ENCODE results near the gene GPR17.

Gene GPR17

DNA sequence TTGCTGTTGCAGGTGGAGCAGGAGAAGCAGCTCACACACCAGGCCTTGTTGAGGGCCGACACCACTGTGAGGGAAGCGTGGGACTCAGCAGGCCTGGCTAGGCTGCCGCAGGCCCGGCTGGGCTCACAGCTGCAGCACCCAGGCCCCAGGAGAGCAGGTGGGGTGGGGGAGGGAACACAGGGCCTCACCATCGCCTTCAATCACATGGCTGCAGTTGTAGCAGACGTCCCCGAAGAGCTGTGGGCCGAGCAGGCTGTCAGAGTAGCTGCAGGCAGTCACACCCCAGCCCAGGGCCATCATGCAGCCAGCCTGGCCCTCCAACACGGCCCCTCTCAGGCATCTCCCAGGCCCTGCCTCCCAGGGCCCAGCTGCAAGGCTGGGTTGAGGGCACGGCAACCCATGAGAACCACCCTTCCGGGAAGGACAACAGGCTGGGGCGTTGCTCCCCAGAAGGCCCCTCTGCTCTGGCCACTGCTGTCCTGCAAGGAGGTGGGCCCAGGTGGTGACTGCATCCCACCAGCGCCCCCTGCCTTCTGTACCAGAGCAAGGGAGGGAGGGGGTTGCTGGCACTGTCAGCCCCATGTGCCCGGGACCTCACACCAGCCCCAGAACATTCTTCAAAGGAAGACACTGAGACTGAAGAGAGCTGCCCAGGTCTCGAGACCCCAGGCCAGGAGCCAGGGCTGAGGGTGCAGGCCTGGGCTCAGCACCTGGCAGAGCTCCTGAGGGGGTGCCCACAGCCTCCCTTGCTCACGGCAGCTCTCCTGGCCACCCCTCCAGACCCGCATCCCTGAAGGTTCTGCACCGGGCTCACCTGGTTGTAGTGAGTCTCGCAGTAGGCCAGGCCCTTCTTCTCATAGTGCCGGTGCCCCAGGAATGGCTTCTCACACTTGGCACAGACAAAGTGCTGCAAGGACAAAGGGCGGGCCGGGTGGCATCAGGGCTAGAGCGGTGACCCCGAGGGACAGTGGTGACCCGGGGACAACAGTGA lies 5.6 kb upstream of the GPR17 start:
- peaks cover 32% of the 10 kb centered on the region for H3K4me1 ChIP-seq (ENCODE audit: insufficient read depth, low read length)
- peaks cover 54% of the 10 kb centered on the region for H3K36me3 ChIP-seq (ENCODE audit: insufficient read depth, low read length)
- H3K9ac ChIP-seq (ENCODE audit: low read length), result no peak overlapping the region
- no peaks in the 10 kb centered on the region for H3K9me3 ChIP-seq (ENCODE audit: low read length)
- peak overlapping the region; percentile 75 for H3K27ac ChIP-seq (ENCODE audit: low read depth, low read length)
- H3K4me3 ChIP-seq (ENCODE audit: low read depth in 1 of 2, low read length in 2 of 2), result no peak overlapping the region
- no peaks in the 10 kb centered on the region for H3K27me3 ChIP-seq (ENCODE audit: control insufficient read depth in 1 of 2, insufficient read depth in 2 of 2, low read length in 2 of 2)

DNA sequence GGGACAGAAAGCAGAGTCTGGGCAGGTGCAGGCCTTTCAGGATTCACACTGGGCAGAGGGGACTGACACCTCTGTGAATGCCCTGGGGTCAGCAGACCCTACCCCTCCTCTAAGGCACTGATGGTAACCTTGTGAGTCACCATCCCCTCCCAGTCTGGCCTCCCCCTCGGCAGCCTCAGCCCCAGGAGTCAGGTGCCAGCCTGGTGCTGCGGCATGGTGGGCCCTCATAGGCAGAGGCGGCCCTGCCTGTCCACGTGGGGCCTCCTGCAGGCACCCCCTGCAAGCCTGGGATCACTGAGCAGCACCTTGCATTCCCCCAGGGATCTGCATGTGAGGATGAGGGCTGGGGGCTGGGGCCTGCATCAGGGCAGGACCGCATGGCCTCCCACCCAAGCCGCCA lies 4.8 kb upstream of the GPR17 start:
- peaks cover 38% of the 10 kb centered on the region for H3K4me1 ChIP-seq (ENCODE audit: insufficient read depth, low read length)
- H3K9ac ChIP-seq (ENCODE audit: low read length), result no peak overlapping the region
- peak overlapping the region; percentile 75 for H3K27ac ChIP-seq (ENCODE audit: low read depth, low read length)
- H3K4me3 ChIP-seq (ENCODE audit: low read depth in 1 of 2, low read length in 2 of 2), result no peak overlapping the region
- no peaks in the 10 kb centered on the region for H3K9me3 ChIP-seq (ENCODE audit: low read length)
- no peaks in the 10 kb centered on the region for H3K27me3 ChIP-seq (ENCODE audit: control insufficient read depth in 1 of 2, insufficient read depth in 2 of 2, low read length in 2 of 2)
- peaks cover 54% of the 10 kb centered on the region for H3K36me3 ChIP-seq (ENCODE audit: insufficient read depth, low read length)

DNA sequence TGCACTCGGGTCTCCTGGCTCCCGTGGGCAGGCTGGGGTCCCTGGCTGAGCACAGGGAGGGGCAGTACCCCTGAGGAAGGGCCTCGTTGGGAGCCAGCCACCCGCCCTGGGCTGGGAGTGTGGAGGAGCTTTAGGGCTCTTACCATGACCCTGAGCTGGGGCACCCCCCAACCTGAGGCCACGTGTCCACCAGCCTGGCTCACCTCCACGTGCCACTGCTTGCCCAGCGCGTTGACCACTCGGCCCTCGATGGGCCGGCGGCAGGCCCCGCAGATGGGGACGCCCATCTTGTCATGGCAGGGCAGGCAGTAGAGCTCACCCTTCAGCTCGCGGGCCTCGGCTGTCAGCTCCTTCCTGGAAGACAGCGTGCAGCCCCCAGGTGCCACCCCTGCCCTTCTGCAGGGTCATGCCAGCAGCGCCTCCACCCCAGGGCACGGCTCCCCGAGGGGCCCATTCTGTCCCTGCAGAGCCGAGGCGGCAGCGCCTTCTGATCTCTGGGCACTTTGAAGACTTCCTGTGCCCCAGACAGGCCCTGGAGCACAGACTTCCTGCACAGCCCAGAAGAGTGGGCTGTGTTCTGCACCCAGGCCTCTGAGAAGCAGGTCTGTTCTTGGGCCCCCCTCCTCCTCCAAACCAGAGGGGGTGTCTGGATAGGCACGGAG lies 4.0 kb upstream of the GPR17 start:
- H3K27me3 ChIP-seq (ENCODE audit: control insufficient read depth in 1 of 2, insufficient read depth in 2 of 2, low read length in 2 of 2), result no peaks in the 10 kb centered on the region
- no peak overlapping the region for H3K9ac ChIP-seq (ENCODE audit: low read length)
- H3K36me3 ChIP-seq (ENCODE audit: insufficient read depth, low read length), result peaks cover 54% of the 10 kb centered on the region
- peak overlapping the region; percentile 5 for H3K27ac ChIP-seq (ENCODE audit: low read depth, low read length)
- no peak overlapping the region for H3K4me3 ChIP-seq (ENCODE audit: low read depth in 1 of 2, low read length in 2 of 2)
- H3K4me1 ChIP-seq (ENCODE audit: insufficient read depth, low read length), result peaks cover 47% of the 10 kb centered on the region
- H3K9me3 ChIP-seq (ENCODE audit: low read length), result no peaks in the 10 kb centered on the region

DNA sequence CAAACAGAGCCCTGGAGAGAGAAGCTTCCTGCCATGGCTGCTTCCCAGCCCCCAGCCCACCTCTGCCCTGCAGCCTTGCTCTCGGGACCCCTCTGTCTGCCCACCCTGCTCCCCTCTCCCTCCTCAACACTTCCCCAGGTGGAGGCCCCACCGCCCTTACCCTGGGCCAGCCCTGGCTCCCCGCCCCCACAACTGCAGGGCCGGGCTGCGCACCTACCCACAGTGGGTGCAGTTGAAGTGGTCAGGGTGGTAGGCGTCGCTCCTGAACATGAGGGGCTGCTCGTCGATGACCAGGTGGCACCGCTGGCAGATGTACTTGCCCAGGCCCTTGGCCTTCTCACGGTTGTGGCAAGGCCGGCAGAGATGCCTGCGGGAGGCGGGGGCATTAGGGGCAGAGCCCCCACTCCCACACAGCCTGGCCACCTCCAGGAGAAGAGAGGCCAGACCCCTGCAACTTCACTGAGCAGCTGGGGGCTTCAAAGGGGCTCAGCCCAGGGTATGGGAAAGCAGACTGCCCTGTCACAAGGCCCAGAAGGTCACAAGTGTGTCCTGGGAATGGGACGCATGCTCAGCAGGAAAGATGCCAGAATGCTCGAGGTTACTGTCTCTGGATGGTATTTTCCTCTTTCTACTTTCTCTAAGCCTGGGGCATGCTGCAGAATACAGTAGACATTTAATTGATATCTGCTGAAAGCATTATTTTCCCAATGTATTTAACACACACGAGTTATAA lies 3.1 kb upstream of the GPR17 start:
- H3K36me3 ChIP-seq (ENCODE audit: insufficient read depth, low read length), result peaks cover 54% of the 10 kb centered on the region
- H3K4me1 ChIP-seq (ENCODE audit: insufficient read depth, low read length), result peaks cover 49% of the 10 kb centered on the region
- peak overlapping the region; percentile 68 for H3K27ac ChIP-seq (ENCODE audit: low read depth, low read length)
- H3K4me3 ChIP-seq (ENCODE audit: low read depth in 1 of 2, low read length in 2 of 2), result no peak overlapping the region
- no peaks in the 10 kb centered on the region for H3K9me3 ChIP-seq (ENCODE audit: low read length)
- no peak overlapping the region for H3K9ac ChIP-seq (ENCODE audit: low read length)
- no peaks in the 10 kb centered on the region for H3K27me3 ChIP-seq (ENCODE audit: control insufficient read depth in 1 of 2, insufficient read depth in 2 of 2, low read length in 2 of 2)

DNA sequence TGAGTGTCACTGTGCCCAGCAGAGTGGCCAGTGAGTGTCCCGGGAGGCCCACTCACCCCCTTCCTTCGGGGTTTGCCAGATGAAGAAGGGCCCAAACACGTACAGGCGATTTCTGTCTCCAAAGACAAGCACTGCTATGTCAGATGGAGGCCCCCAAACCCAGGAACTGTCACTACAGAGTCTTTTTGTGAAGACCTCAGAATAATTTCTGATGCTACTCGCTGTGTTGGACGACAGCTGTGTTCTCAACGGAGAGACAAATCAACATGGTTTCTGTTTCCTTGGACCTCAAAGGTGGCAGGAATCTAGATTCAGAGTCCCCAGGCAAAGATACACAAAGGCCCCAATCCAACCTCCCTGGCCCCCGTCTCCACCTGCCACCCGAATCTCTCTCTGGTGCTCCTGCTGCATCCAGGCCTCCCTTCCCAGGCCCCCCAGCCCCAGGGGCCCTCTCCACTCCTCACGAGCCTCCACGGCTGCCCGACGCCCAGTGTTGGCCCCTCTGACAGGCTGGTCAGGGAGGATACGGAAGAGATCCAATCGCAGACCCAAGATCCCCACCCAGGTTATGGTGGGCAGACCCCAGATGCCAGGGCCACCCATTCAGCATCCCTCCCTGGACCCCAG lies 2.4 kb upstream of the GPR17 start:
- no peak overlapping the region for H3K4me3 ChIP-seq (ENCODE audit: low read depth in 1 of 2, low read length in 2 of 2)
- H3K9ac ChIP-seq (ENCODE audit: low read length), result no peak overlapping the region
- no peaks in the 10 kb centered on the region for H3K27me3 ChIP-seq (ENCODE audit: control insufficient read depth in 1 of 2, insufficient read depth in 2 of 2, low read length in 2 of 2)
- H3K36me3 ChIP-seq (ENCODE audit: insufficient read depth, low read length), result peaks cover 49% of the 10 kb centered on the region
- peak overlapping the region; percentile 68 for H3K27ac ChIP-seq (ENCODE audit: low read depth, low read length)
- peaks cover 54% of the 10 kb centered on the region for H3K4me1 ChIP-seq (ENCODE audit: insufficient read depth, low read length)
- H3K9me3 ChIP-seq (ENCODE audit: low read length), result no peaks in the 10 kb centered on the region

DNA sequence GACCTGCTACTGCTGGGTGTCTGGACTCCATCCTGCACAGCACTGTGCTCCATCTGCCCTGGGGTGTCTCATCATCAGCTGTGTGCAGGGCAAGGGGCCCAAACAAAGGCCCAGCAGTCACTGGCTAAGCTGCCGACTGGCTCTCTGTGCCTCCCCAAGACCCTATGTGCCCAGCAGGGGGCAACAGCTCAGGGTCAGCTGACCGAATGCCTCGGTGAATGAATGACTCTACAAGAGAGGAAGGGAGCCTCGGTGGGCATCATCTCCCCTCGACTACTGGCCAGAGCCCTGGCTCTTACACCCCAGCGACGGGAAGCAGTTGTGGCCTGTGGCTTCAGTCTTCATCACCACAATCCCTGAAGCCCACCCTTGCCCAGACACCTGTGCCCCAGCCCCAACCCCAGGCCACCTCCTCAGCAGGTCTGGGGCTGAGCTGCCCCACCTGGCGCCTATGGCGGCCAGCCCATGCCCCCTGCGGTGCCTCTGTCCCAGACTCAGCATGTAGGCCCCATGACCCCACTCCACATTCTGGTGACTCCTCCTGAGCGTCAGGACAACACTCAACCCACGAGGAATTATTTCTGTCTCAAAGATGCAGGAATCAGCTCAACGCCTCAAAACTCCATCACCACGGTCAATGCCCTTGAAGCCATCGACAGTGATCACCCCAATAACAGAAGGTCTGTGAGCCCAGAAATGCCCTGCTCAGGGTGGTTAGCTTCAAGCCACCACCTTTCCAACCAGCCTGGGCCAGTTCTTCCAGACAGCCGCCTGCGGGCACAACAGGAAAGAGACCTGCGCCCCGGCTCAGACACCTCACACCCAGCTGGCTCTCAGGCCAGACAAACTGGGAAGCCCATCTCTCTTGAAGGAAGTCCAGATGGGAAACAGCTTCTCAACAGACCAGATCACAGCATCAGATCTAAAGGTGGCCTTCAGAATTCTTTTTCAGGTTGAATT lies 1.6 kb upstream of the GPR17 start:
- Histone ChIP-seq H3K36me3 (ENCODE audit: insufficient read depth, low read length) (peaks cover 41% of the 10 kb centered on the region), H3K9me3 (ENCODE audit: low read length) (no peaks in the 10 kb centered on the region), H3K4me1 (ENCODE audit: insufficient read depth, low read length) (peaks cover 59% of the 10 kb centered on the region), H3K9ac (ENCODE audit: low read length) (no peak overlapping the region), H3K4me3 (ENCODE audit: low read depth in 1 of 2, low read length in 2 of 2) (no peak overlapping the region), H3K27me3 (ENCODE audit: control insufficient read depth in 1 of 2, insufficient read depth in 2 of 2, low read length in 2 of 2) (no peaks in the 10 kb centered on the region), H3K27ac (ENCODE audit: low read depth, low read length) (peak overlapping the region; percentile 89)

DNA sequence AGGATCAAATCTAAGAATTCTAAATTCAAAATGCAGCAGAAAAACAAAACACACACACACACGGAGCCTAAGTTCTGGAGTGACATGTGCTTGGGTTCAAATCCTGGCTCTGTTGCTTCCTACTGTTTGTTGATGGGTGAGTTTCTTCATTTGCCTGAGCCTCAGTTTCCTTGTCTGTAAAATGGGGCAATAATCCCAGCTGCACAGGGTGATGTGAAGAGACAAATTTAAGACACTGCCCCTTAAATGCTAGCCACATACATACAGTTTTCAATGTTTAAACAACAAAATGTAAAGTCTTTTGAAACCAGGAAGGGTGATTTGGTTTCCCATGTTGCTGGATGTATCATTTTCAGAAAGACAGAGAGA lies 943 bp upstream of the GPR17 start:
- H3K9me3 ChIP-seq (ENCODE audit: low read length), result no peaks in the 10 kb centered on the region
- H3K27me3 ChIP-seq (ENCODE audit: control insufficient read depth in 1 of 2, insufficient read depth in 2 of 2, low read length in 2 of 2), result no peaks in the 10 kb centered on the region
- no peak overlapping the region for H3K9ac ChIP-seq (ENCODE audit: low read length)
- H3K4me3 ChIP-seq (ENCODE audit: low read depth in 1 of 2, low read length in 2 of 2), result no peak overlapping the region
- H3K36me3 ChIP-seq (ENCODE audit: insufficient read depth, low read length), result peaks cover 36% of the 10 kb centered on the region
- peaks cover 65% of the 10 kb centered on the region for H3K4me1 ChIP-seq (ENCODE audit: insufficient read depth, low read length)
- H3K27ac ChIP-seq (ENCODE audit: low read depth, low read length), result peak overlapping the region; percentile 89

DNA sequence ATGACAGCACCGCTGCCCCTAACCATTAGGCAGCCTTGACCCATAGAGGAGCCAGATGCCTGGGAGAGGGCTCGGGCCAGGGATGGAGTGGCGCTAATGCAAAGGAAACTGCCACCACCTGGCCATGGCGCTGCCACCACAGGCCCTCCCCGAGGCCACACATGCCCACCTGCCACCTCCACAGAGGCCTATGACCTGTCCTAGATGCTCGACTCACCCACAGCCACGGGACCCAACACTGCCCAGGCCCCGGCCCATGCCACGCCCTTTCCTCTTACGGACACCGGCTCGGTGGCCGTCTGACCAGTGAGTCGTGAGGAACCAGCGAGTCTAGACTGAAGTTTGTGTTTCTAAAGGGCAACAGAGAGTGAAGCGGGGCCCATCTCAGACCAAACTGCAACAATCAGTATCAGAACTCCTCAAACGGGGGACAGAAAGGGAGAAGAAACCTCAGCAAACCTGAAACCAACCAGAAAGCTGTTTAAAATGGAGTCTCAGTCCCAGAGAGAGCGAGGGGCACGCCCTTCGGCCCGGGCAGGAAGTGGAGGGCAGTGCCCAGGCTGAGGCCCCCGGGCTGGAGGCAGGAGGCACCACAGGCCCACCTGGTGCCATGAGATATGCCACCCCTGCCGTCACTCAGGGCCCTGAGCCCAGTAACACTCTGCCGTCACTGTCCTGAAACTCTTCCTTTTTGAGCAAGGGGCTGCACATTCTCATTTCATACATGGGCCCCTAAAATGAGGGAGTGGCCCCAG lies 711 bp downstream of the GPR17 start:
- Histone ChIP-seq H3K36me3 (ENCODE audit: insufficient read depth, low read length) (peaks cover 20% of the 10 kb centered on the region), H3K27me3 (ENCODE audit: control insufficient read depth in 1 of 2, insufficient read depth in 2 of 2, low read length in 2 of 2) (no peaks in the 10 kb centered on the region), H3K9me3 (ENCODE audit: low read length) (no peaks in the 10 kb centered on the region), H3K27ac (ENCODE audit: low read depth, low read length) (peak overlapping the region; percentile 89), H3K4me1 (ENCODE audit: insufficient read depth, low read length) (peaks cover 82% of the 10 kb centered on the region), H3K4me3 (ENCODE audit: low read depth in 1 of 2, low read length in 2 of 2) (no peak overlapping the region), H3K9ac (ENCODE audit: low read length) (peak overlapping the region; percentile 45)

DNA sequence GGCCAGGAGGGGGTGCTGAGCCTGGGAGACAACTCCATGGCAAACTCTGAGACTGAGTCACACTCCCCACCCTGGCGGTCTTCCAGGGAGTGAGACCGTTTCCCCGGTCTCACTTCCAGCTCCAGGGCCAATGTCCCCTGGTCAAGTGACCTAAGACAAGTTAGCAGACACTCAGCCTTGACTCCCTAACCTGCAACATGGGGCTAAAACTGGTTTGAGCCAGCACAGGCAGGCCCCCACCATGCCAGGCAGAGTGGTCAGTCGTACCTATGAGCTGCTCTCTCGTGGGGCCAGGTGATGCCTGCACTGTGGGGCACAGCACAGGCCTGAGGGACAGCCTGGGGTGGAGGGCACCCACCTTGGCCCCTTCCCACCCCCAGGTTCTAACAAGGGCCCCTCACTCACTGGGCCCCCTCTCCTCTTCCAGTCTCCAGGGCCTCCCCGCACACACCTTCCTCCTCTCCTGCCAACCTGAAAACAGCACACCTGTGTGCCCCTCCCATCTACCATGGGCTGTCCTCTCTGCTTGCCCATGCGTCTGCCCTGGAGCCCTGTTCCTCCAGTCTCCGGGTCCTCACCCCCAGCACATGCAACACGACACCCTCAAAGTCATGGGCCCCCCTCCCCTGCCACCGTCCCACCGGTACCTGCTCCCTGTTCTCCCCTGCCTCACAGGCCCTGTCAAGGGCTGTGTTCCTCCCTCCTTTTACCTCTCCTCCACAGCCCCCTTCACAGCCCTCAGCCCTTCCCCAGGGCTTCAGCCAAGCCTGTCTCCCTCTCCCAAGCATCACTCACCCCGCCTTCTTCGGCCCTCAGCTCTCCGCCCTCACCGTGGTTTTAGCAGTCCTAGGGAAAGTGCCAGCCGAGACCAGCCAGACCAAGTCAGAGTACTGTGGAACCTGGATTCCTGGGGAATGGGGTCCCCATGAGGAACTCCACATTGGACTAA lies 1.6 kb downstream of the GPR17 start:
- peak overlapping the region; percentile 89 for H3K27ac ChIP-seq (ENCODE audit: low read depth, low read length)
- peaks cover 15% of the 10 kb centered on the region for H3K36me3 ChIP-seq (ENCODE audit: insufficient read depth, low read length)
- no peak overlapping the region for H3K4me3 ChIP-seq (ENCODE audit: low read depth in 1 of 2, low read length in 2 of 2)
- no peaks in the 10 kb centered on the region for H3K27me3 ChIP-seq (ENCODE audit: control insufficient read depth in 1 of 2, insufficient read depth in 2 of 2, low read length in 2 of 2)
- H3K9me3 ChIP-seq (ENCODE audit: low read length), result no peaks in the 10 kb centered on the region
- H3K9ac ChIP-seq (ENCODE audit: low read length), result peak overlapping the region; percentile 45
- H3K4me1 ChIP-seq (ENCODE audit: insufficient read depth, low read length), result peaks cover 90% of the 10 kb centered on the region

All from muscle layer of colon (tissue), 2 donors.